Measurements from ENCODE around the gene ZNF668. TPM values are rescaled to one million over a fixed set of nuclear protein-coding genes. Genes with fewer than 3 reads are reported as not detected.

Gene ZNF668
- total RNA-seq, 1 experiment from 2014 or later = 16.8 TPM

GRCh38 chr16:31078597-31079341 lies 4.7 kb upstream of the ZNF668 start:
- H3K9me2 ChIP-seq (ENCODE audit: insufficient read depth) = no peaks in the 10 kb centered on the region
- no peak overlapping the region for H3K27ac ChIP-seq (ENCODE audit: low read depth, low read length)
- no peak overlapping the region for H2AFZ ChIP-seq (ENCODE audit: low read depth, low read length, poor library complexity, severe bottlenecking)
- ATAC-seq = no peak
- H3K9ac ChIP-seq (ENCODE audit: low read length) = no peak overlapping the region
- H4K20me1 ChIP-seq (ENCODE audit: insufficient read depth) = no peaks in the 10 kb centered on the region
- BruUV-seq (replicated peaks) = no TSS peak
- peaks cover 19 to 42% of the 10 kb centered on the region in 2 experiments for H3K36me3 ChIP-seq (ENCODE audit: control insufficient read depth in 1 of 2, insufficient read depth in 2 of 2, low read length in 2 of 2)
- intact Hi-C loops (cut with micrococcal nuclease) = loop anchor here (10.0 kb wide), 1 partner anchor 376 kb away; the partner anchor contains the start of gene ARMC5
- ChIA-PET RAD21 (ENCODE audit: low non-redundant PET in 1 of 2, low total read pairs in 2 of 2, uncharacterized antibody in 2 of 2, unreplicated experiment in 2 of 2) (no interaction called here), POLR2A (no interaction called here), CTCF (no interaction called here)
- no peak overlapping the region for H3K4me2 ChIP-seq (ENCODE audit: low read length)
- H3K4me1 ChIP-seq (ENCODE audit: control insufficient read depth in 1 of 2, insufficient read depth in 2 of 2, low read length in 2 of 2) = peaks cover 3 to 19% of the 10 kb centered on the region in 2 experiments; a peak in 2 of 4 replicates
- no peak for DNase-seq (ENCODE audit: low read depth, low spot score)
- TF ChIP-seq ATF3 (IDR thresholded peaks at IDR 0.05) (no peak), EZH2 (IDR thresholded peaks at IDR 0.05) (no peak), JUND (IDR thresholded peaks at IDR 0.05) (no peak), EZH2phosphoT487 (IDR thresholded peaks at IDR 0.05; ENCODE audit: borderline replicate concordance) (no peak), TCF7L2 (IDR thresholded peaks at IDR 0.05; ENCODE audit: borderline replicate concordance, extremely low read depth, insufficient read depth, insufficient read length) (no peak), SIN3A (IDR thresholded peaks at IDR 0.05; ENCODE audit: low read depth) (no peak), MAX (IDR thresholded peaks at IDR 0.05) (no peak), ZNF274 (IDR thresholded peaks at IDR 0.05; ENCODE audit: low read depth, low read length) (no peak), CBX3 (IDR thresholded peaks at IDR 0.05; ENCODE audit: low read depth) (no peak), POLR2A (IDR thresholded peaks at IDR 0.05; ENCODE audit: borderline replicate concordance, extremely low read depth, insufficient read depth, insufficient read length) (no peak), EGR1 (IDR thresholded peaks at IDR 0.05; ENCODE audit: low read depth) (no peak), YY1 (IDR thresholded peaks at IDR 0.05; ENCODE audit: extremely low read depth, insufficient replicate concordance, low read depth, low read length) (no peak), SRF (IDR thresholded peaks at IDR 0.05; ENCODE audit: low read depth) (no peak), POLR2AphosphoS5 (IDR thresholded peaks at IDR 0.05; ENCODE audit: low read depth, low read length) (no peak), ELF1 (IDR thresholded peaks at IDR 0.05; ENCODE audit: borderline replicate concordance, low read depth) (no peak), SP1 (IDR thresholded peaks at IDR 0.05; ENCODE audit: low read depth) (no peak)
- TF ChIP-seq, protein P1, sequence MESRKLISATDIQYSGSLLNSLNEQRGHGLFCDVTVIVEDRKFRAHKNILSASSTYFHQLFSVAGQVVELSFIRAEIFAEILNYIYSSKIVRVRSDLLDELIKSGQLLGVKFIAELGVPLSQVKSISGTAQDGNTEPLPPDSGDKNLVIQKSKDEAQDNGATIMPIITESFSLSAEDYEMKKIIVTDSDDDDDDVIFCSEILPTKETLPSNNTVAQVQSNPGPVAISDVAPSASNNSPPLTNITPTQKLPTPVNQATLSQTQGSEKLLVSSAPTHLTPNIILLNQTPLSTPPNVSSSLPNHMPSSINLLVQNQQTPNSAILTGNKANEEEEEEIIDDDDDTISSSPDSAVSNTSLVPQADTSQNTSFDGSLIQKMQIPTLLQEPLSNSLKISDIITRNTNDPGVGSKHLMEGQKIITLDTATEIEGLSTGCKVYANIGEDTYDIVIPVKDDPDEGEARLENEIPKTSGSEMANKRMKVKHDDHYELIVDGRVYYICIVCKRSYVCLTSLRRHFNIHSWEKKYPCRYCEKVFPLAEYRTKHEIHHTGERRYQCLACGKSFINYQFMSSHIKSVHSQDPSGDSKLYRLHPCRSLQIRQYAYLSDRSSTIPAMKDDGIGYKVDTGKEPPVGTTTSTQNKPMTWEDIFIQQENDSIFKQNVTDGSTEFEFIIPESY (IDR thresholded peaks at IDR 0.05; ENCODE audit: extremely low read depth, insufficient replicate concordance, low read length) = no peak
- H3K4me3 ChIP-seq (replicated peaks in 1 of 2; ENCODE audit: low read depth in 1 of 2, low read length in 2 of 2) = no peak overlapping the region
- H3K27me3 ChIP-seq (ENCODE audit: insufficient read depth, low read length) = no peaks in the 10 kb centered on the region
- peaks cover 38% of the 10 kb centered on the region for H3K79me2 ChIP-seq (ENCODE audit: insufficient read depth, low read length)
- no peaks in the 10 kb centered on the region for H3K9me3 ChIP-seq (ENCODE audit: control insufficient read depth in 1 of 2, insufficient read depth in 1 of 2, low read depth in 1 of 2, low read length in 2 of 2)
